AML-193 (cell line): ENCODE data around the gene MCC.

Source experiments
- DNase-seq, 2 experiments: peaks; one replicate each; lab custom pipeline; 2025; lab: John Stamatoyannopoulos, UW

Gene MCC

GRCh38 chr5:113364466-113364865 lies 123.8 kb downstream of the MCC start:
- no peak for DNase-seq

GRCh38 chr5:113361701-113362100 lies 126.6 kb downstream of the MCC start:
- DNase-seq: no peak

DNA sequence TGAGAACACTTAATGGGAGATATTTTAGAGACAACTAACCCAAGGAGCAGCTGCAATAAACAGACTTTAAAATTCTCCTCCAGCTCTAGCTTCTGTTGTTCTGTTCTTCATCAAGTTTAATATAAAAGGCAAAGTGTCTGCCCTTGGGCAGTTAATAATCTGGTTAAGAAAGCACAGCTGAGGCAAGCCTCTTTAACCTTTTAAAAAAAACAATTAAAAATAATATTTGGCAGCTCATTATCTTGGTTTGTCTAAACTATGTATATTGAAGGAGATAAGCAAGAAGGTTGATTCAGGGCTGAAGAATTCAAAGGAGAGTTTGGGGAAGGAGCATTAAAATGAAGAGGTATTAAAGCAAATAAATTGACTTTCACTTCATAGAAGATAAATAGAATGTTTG lies 128.8 kb downstream of the MCC start:
- DNase-seq: no peak

GRCh38 chr5:113358696-113359095 lies 129.6 kb downstream of the MCC start:
- no peak for DNase-seq

DNA sequence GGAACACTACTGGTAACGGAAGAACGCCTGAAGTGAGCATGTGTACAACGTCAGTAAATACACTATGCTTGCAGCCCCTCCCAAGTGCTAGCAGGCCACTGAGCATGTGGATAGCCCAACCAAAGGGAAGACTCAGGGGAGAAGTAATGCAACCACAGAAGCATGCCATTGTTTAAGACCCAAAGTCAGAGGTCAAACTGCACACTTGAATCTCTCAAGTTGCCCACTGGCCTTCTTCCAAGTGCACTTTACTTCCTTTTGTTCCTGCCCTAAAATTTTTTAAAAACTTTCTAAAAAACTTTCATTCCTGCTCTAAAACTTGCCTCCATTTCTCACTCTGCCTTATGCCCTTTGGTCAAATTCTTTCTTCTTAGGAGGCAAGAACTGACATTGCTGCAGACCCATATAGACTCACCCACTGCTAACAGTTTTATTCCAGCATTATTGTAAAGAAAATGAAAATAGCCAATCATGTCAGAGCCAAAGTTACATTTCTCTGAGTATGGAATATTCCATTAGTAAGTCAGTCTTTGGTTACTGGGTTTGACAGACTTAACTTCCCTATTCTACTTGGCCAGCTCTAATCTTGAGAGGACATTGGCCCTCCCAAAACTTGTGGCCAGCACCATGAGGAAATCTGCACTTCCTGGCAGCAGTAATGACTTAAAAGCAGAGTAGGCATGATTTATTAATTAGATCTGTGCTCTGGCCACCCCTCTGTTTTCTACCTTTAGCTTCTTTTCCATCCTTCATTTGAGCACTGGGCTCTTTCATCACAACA lies 130.4 kb downstream of the MCC start:
- DNase-seq: peak; percentile 14 to 40

DNA sequence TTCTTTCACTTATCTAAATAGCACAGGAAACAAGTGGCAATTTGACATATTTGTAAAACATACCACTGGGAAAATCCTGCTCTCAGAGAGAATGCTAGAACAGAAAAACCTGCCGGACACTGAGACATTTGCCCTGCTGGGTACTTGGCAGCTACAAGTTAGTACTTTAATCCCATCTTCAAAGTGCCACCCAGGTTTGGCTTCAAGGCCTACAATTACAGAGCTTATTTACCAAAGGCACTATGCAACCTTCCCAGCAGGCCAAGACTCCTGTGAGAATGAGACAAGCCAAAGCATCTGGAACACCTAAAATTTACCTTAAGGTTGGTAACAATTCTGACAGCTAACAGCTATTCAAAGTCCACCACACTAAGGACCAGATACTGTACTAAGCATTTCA lies 131.8 kb downstream of the MCC start:
- no peak for DNase-seq

GRCh38 chr5:113354055-113354454 lies 134.2 kb downstream of the MCC start:
- no peak for DNase-seq

GRCh38 chr5:113347572-113347971 lies 140.7 kb downstream of the MCC start:
- DNase-seq: no peak

DNA sequence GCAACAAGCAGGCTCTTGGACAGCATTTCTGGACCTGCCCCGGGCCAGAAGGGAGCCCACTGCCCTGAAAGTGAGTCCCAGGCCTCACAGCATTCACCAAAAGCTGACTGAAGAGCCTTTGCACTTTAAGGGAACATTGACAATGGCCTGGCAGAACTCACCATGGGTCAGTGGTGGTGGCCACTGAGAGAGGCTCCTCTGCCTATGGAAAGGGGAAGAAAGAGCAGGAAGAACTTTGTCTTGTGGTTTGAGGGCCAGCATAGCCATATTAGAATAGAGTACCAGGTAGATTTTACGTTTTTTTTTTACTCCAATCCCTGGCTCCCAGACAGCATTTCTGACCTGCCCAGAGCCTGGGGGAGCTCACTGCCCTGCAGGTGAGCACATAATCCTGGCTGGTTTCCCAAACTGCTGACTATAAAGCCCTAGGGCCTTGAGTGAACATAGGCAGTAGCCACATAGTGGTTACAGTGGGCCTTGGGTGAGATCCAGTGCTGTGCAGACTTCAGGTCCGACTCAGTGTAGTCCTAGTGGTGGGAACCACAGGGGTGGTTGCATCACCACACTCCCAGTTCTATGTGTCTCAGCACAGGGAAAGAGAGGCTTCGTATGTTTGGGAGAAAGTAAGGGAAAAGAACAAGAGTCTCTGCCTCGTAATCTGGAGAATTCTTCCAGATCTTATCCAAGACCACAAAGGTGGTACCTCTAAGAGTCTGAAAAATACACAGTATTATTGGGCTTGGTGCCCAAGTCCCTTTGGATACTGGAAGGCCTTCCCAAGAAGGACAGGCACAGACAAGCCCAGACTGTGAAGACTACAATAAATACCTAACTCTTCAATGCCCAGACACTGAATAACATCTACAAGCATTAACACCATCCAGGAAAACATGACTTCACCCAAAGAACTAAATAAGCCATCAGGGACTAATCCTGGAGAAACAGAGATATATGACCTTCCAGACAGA lies 143.0 kb downstream of the MCC start:
- no peak for DNase-seq

DNA sequence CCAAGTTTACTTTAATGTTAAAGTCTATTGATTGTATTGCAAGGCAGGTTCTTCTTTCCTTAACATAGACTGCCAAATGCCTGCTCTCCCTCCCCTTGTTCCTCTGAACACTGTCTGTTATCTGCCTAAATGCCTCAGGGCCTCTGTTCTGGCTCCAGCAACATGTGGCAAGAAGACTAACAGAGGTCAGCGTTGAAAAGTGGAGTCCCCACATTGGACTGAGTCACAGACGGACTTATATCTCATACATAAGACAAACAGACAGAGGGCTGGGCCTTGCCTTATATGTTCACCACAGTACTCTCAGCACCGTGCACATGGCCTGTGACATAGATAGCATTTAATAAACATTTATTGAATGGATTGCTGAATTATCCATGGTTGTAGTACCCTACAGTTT lies 144.9 kb downstream of the MCC start:
- no peak for DNase-seq

GRCh38 chr5:113340537-113340936 lies 147.7 kb downstream of the MCC start:
- no peak for DNase-seq

DNA sequence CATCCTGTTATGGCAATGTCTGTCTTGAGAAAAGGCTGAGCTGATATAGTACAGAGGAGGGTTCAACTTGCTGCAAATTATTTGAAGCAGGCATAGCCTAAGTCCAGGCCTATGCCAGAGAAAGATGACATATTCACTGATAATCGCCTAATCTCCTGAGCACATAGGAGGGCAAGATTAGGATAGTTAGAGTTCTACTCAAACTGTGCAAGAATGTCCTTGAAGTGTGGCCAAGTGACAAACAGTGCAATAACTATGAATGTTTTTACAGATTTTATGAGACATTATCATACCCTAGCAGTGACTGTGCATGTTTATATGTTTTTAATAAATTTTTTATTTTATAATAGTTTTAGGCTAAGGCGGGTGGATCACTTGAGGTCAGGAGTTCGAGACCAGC lies 149.6 kb downstream of the MCC start:
- DNase-seq: no peak

GRCh38 chr5:113337515-113338415 lies 150.5 kb downstream of the MCC start:
- DNase-seq: no peak

DNA sequence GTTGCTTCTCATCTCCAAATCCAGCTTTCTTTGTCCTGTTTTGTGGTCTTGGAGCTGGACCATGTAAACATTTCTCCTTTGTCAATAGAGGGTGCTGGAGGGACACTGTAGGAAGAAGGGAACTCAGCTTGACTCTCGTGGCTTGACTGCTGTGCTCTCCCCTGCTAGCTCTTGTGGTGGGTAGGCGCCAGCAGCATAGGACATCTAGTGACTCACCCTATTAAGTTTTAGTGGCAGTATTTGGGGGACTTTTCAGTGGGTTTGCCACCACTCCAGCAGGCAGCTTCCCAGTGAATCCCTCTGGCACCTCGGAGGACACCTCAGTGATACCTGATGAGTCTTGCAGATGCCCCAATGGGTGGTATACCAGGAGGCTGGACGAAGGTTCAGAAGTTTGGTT lies 151.3 kb downstream of the MCC start:
- peak; percentile 44 to 46 for DNase-seq

GRCh38 chr5:113333411-113333810 lies 154.8 kb downstream of the MCC start:
- no peak for DNase-seq

GRCh38 chr5:113331209-113331551 lies 157.1 kb downstream of the MCC start:
- DNase-seq: peak in 1 of 2 experiments; percentile 36

GRCh38 chr5:113330533-113331208 lies 157.6 kb downstream of the MCC start:
- peak; percentile 32 to 36 for DNase-seq

GRCh38 chr5:113329981-113330380 lies 158.3 kb downstream of the MCC start:
- DNase-seq: no peak

DNA sequence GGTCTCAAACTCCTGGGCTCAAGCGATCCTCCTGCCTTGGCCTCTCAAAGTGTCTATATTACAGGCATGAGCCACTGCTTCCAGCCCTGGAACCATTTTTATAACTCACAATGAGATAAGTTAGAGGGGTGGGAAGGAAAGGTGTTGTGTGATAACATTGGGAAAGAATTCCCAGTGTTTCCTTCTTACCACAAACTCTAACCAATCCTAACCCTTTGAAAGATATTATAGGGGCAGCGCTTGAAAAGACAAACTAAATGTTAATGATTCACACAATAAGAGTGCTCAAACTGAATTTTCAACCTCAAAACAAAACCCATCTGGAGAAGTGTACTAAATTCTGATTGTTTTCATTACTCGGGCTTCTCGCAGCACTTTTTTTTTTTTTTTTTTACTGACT lies 163.2 kb downstream of the MCC start:
- no peak for DNase-seq

- DNase-seq: no peak
Observed at GRCh38 chr5:113321276-113321675, 167.0 kb downstream of the MCC start.

- no peak for DNase-seq
Observed at GRCh38 chr5:113320273-113320780, 167.9 kb downstream of the MCC start.
